HCT116 (cell line): ENCODE results near the gene OR8J3. TPM values are rescaled to one million over a fixed set of nuclear protein-coding genes. Genes with fewer than 3 reads are reported as not detected.

Experiments
- ATAC-seq: fragments of 200-7000 bp; cut with Tn5 transposase; 2 replicates; pipeline ENCODE4 v1.9.1; 2020; ENCODE audit warnings: mild to moderate bottlenecking, moderate library complexity
- BruUV-seq: library from RNA; stranded (reverse); fragments of 400-500 nt; replicated peaks from 2 replicates; lab custom pipeline; 2021; lab: Mats Ljungman, UMichigan
- CTCF ChIA-PET: fragments of 300-600 bp; sonication (Branson Sonifier 250); formaldehyde crosslinking; loops from one replicate; lab custom pipeline; 2021; ENCODE audit warnings: antibody characterized with exemption; lab: Charles Lee
- POLR2A ChIA-PET: fragments of 300-600, 350-600 bp; sonication (Branson Sonifier 250); formaldehyde crosslinking; loops from one replicate; lab custom pipeline; 2021; ENCODE audit warnings: antibody characterized with exemption; lab: Charles Lee
- RAD21 ChIA-PET, 2 experiments: fragments of 300-600 bp; sonication (Branson Sonifier 250); formaldehyde crosslinking; loops; one replicate each; lab custom pipeline; 2023; ENCODE audit warnings: low total read pairs in 2 of 2; ENCODE audit not compliant: uncharacterized antibody in 2 of 2, unreplicated experiment in 2 of 2, low non-redundant PET in 1 of 2; lab: Charles Lee
- DNase-seq: peaks from one replicate; pipeline ENCODE4 v3.0.0-alpha.2; 2010; ENCODE audit warnings: low read depth, low spot score
- H2AFZ ChIP-seq: fragments of 200-600 bp; shearing (Covaris generic), sonication (generic); 2 replicates; pipeline ENCODE4 v1.6.1; 2017; ENCODE audit warnings: low read depth, mixed run types, mixed read lengths, antibody characterized with exemption, low read length; ENCODE audit not compliant: poor library complexity, severe bottlenecking
- H3K27ac ChIP-seq: 2 replicates; pipeline ENCODE4 v1.5.1; 2012; ENCODE audit warnings: low read depth, low read length
- H3K27me3 ChIP-seq: fragments of 200-600 bp; sonication (generic); 2 replicates; pipeline ENCODE4 v1.6.1; 2016; ENCODE audit warnings: mixed run types, low read length, mixed read lengths; ENCODE audit not compliant: insufficient read depth
- H3K36me3 ChIP-seq, 2 experiments: fragments of 200-500 bp in 1 of 2; fragments of 200-600 bp in 1 of 2; sonication (Bioruptor generic) in 1 of 2; sonication (generic) in 1 of 2; 2 replicates each; pipeline versions ENCODE4 v1.5.1 to v1.6.1; 2014 to 2016; ENCODE audit warnings: low read length in 2 of 2, inconsistent platforms in 1 of 2, mixed read lengths in 1 of 2, mixed run types in 1 of 2; ENCODE audit not compliant: insufficient read depth in 2 of 2, control insufficient read depth in 1 of 2
- H3K4me1 ChIP-seq, 2 experiments: fragments of 200-600 bp in 1 of 2; sonication (generic) in 1 of 2; 2 replicates each; pipeline versions ENCODE4 v1.5.1 to v1.6.1; 2012 to 2017; ENCODE audit warnings: low read length in 2 of 2, inconsistent platforms in 1 of 2, mild to moderate bottlenecking in 1 of 2, mixed read lengths in 1 of 2, mixed run types in 1 of 2, moderate library complexity in 1 of 2; ENCODE audit not compliant: insufficient read depth in 2 of 2, control insufficient read depth in 1 of 2
- H3K4me2 ChIP-seq: fragments of 200-600 bp; sonication (generic); 2 replicates; pipeline ENCODE4 v1.6.1; 2017; ENCODE audit warnings: mixed run types, low read length, mixed read lengths
- H3K4me3 ChIP-seq, 2 experiments: fragments of 200-600 bp in 1 of 2; sonication (generic) in 1 of 2; replicated peaks in 1 of 2; 2 replicates each; pipeline ENCODE4 v1.5.1; 2011 to 2016; ENCODE audit warnings: low read length in 2 of 2, control low read depth in 1 of 2, low read depth in 1 of 2, mild to moderate bottlenecking in 1 of 2, mixed read lengths in 1 of 2, mixed run types in 1 of 2
- H3K79me2 ChIP-seq: fragments of 200-600 bp; sonication (generic); 2 replicates; pipeline ENCODE4 v1.6.1; 2017; ENCODE audit warnings: mild to moderate bottlenecking, mixed run types, low read length, moderate library complexity, mixed read lengths; ENCODE audit not compliant: insufficient read depth
- H3K9ac ChIP-seq: fragments of 200-600 bp; sonication (generic); 2 replicates; pipeline ENCODE4 v1.6.1; 2016; ENCODE audit warnings: low read length, mixed read lengths
- H3K9me2 ChIP-seq: fragments of 200-600 bp; sonication (generic), shearing (Covaris generic); 2 replicates; pipeline ENCODE4 v1.6.1; 2017; ENCODE audit warnings: mixed run types, mild to moderate bottlenecking, moderate library complexity; ENCODE audit not compliant: insufficient read depth
- H3K9me3 ChIP-seq, 2 experiments: fragments of 200-500 bp in 1 of 2; fragments of 200-600 bp in 1 of 2; sonication (Bioruptor generic) in 1 of 2; sonication (generic) in 1 of 2; 2 replicates each; pipeline ENCODE4 v1.6.1; 2014 to 2017; ENCODE audit warnings: low read length in 2 of 2, mixed read lengths in 2 of 2, inconsistent platforms in 1 of 2, low read depth in 1 of 2, mild to moderate bottlenecking in 1 of 2, mixed run types in 1 of 2, moderate library complexity in 1 of 2; ENCODE audit not compliant: control insufficient read depth in 1 of 2, insufficient read depth in 1 of 2
- H4K20me1 ChIP-seq: fragments of 200-600 bp; sonication (generic), shearing (Covaris generic); 2 replicates; pipeline ENCODE4 v1.6.1; 2017; ENCODE audit warnings: mixed run types, mild to moderate bottlenecking, moderate library complexity; ENCODE audit not compliant: insufficient read depth
- CBX3 ChIP-seq: IDR thresholded peaks from 2 replicates; pipeline ENCODE4 v1.6.1; 2012; ENCODE audit warnings: low read depth
- CEBPB ChIP-seq: IDR thresholded peaks from 2 replicates; pipeline ENCODE4 v1.6.1; 2012; ENCODE audit warnings: low read depth
- EGR1 ChIP-seq: IDR thresholded peaks from 2 replicates; pipeline ENCODE4 v1.6.1; 2012; ENCODE audit warnings: low read depth
- ELF1 ChIP-seq: IDR thresholded peaks from 2 replicates; pipeline ENCODE4 v1.6.1; 2012; ENCODE audit warnings: low read depth, borderline replicate concordance
- POLR2A ChIP-seq: IDR thresholded peaks from 2 replicates; pipeline ENCODE4 v1.7.0; 2011; ENCODE audit warnings: borderline replicate concordance; ENCODE audit not compliant: insufficient read depth, insufficient read length; ENCODE audit errors: extremely low read depth
- POLR2AphosphoS5 ChIP-seq: IDR thresholded peaks from 2 replicates; pipeline ENCODE4 v1.6.1; 2011; ENCODE audit warnings: mild to moderate bottlenecking, low read depth, low read length, moderate library complexity
- RAD21 ChIP-seq: IDR thresholded peaks from 2 replicates; pipeline ENCODE4 v1.6.1; 2012; ENCODE audit warnings: low read depth, mild to moderate bottlenecking
- SP1 ChIP-seq: IDR thresholded peaks from 2 replicates; pipeline ENCODE4 v1.6.1; 2012; ENCODE audit warnings: low read depth
- SRF ChIP-seq: IDR thresholded peaks from 2 replicates; pipeline ENCODE4 v1.6.1; 2012; ENCODE audit warnings: low read depth
- ZFX ChIP-seq: fragments of 450-650 bp; IDR thresholded peaks from 2 replicates; pipeline ENCODE4 v1.6.1; 2017
- ZNF274 ChIP-seq: fragments of 200-500 bp; sonication (Bioruptor generic); IDR thresholded peaks from 2 replicates; pipeline ENCODE4 v1.6.1; 2014; ENCODE audit warnings: mild to moderate bottlenecking, low read depth, low read length, inconsistent platforms
- intact Hi-C: fragments of 100-400 bp; cut with micrococcal nuclease; formaldehyde crosslinking; loops from 2 replicates; pipeline ENCODE4 v1.10.0; 2022
- total RNA-seq: library from RNA; stranded (reverse); gene quantifications from one replicate; pipeline ENCODE4 v1.2.1, GENCODE V29; 2021; ENCODE audit not compliant: unreplicated experiment
- TF ChIP-seq, protein P1 (sequence below): IDR thresholded peaks from 2 replicates; pipeline ENCODE4 v1.6.1; 2012
- TF ChIP-seq, protein P2 (sequence below): IDR thresholded peaks from 2 replicates; pipeline ENCODE4 v1.6.1; 2012; ENCODE audit warnings: low read depth

Gene OR8J3
- total RNA-seq, 1 experiment from 2014 or later: not detected

- ATAC-seq (no peak), DNase-seq (no peak)
- Histone ChIP-seq H3K36me3 (no peaks in the 10 kb centered on the region), H3K9me3 (peaks cover 11 to 15% of the 10 kb centered on the region in 2 experiments; a peak in 2 of 4 replicates), H2AFZ (no peak overlapping the region), H3K4me3 (no peak overlapping the region), H3K4me2 (no peak overlapping the region), H3K79me2 (no peaks in the 10 kb centered on the region), H3K27ac (no peak overlapping the region), H3K4me1 (no peaks in the 10 kb centered on the region), H4K20me1 (no peaks in the 10 kb centered on the region), H3K9me2 (no peaks in the 10 kb centered on the region), H3K9ac (no peak overlapping the region), H3K27me3 (no peaks in the 10 kb centered on the region)
- no peak for TF ChIP-seq EGR1
- no peak for TF ChIP-seq SRF
- no peak for TF ChIP-seq RAD21
- TF ChIP-seq ZFX: no peak
- TF ChIP-seq POLR2AphosphoS5: no peak
- TF ChIP-seq, protein P1, sequence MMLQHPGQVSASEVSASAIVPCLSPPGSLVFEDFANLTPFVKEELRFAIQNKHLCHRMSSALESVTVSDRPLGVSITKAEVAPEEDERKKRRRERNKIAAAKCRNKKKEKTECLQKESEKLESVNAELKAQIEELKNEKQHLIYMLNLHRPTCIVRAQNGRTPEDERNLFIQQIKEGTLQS: no peak
- no peak for TF ChIP-seq SP1
- TF ChIP-seq CEBPB: no peak
- TF ChIP-seq POLR2A: no peak
- TF ChIP-seq ZNF274: no peak
- TF ChIP-seq ELF1: no peak
- TF ChIP-seq, protein P2, sequence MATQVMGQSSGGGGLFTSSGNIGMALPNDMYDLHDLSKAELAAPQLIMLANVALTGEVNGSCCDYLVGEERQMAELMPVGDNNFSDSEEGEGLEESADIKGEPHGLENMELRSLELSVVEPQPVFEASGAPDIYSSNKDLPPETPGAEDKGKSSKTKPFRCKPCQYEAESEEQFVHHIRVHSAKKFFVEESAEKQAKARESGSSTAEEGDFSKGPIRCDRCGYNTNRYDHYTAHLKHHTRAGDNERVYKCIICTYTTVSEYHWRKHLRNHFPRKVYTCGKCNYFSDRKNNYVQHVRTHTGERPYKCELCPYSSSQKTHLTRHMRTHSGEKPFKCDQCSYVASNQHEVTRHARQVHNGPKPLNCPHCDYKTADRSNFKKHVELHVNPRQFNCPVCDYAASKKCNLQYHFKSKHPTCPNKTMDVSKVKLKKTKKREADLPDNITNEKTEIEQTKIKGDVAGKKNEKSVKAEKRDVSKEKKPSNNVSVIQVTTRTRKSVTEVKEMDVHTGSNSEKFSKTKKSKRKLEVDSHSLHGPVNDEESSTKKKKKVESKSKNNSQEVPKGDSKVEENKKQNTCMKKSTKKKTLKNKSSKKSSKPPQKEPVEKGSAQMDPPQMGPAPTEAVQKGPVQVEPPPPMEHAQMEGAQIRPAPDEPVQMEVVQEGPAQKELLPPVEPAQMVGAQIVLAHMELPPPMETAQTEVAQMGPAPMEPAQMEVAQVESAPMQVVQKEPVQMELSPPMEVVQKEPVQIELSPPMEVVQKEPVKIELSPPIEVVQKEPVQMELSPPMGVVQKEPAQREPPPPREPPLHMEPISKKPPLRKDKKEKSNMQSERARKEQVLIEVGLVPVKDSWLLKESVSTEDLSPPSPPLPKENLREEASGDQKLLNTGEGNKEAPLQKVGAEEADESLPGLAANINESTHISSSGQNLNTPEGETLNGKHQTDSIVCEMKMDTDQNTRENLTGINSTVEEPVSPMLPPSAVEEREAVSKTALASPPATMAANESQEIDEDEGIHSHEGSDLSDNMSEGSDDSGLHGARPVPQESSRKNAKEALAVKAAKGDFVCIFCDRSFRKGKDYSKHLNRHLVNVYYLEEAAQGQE: no peak
- no peak for TF ChIP-seq CBX3
- intact Hi-C loops: no loop called here
- ChIA-PET RAD21 (no interaction called here), POLR2A (no interaction called here), CTCF (no interaction called here)
- BruUV-seq: no TSS peak
Observed at GRCh38 chr11:56188602-56189001, 48.6 kb upstream of the OR8J3 start.
